Activated T-helper 1 cell treated with anti-CD3 and anti-CD28 coated beads, Interleukin-12 subunit alpha, Interleukin-12 subunit beta, Interleukin-2, Interleukin-4 antibody, amounts not matched to agents 30 ng/mL and 10 ng/mL and 1 ng/mL, durations not matched to agents 14 hours and 24 hours and 36 hours (primary cell): ENCODE measurements around the gene SLC30A7. TPM values are rescaled to one million over a fixed set of nuclear protein-coding genes. Genes with fewer than 3 reads are reported as not detected.

ENCODE experiments used
- DNase-seq: peaks from one replicate; pipeline ENCODE4 v3.0.0; 2021; ENCODE audit warnings: low spot score
- H3K27ac Mint-ChIP-seq: one replicate; pipeline ENCODE4 v1.8.0; 2021; ENCODE audit warnings: mild to moderate bottlenecking, mixed read lengths
- H3K27me3 Mint-ChIP-seq: one replicate; pipeline ENCODE4 v1.8.0; 2022; ENCODE audit warnings: mild to moderate bottlenecking, moderate library complexity, mixed read lengths; ENCODE audit not compliant: insufficient read depth
- H3K36me3 Mint-ChIP-seq: one replicate; pipeline ENCODE4 v1.8.0; 2021; ENCODE audit warnings: low read depth, mixed read lengths
- H3K4me1 Mint-ChIP-seq: one replicate; pipeline ENCODE4 v1.8.0; 2021; ENCODE audit warnings: low read depth, mixed read lengths
- H3K4me3 Mint-ChIP-seq: one replicate; pipeline ENCODE4 v1.8.0; 2021; ENCODE audit warnings: mild to moderate bottlenecking, moderate library complexity, mixed read lengths
- H3K9me3 Mint-ChIP-seq: one replicate; pipeline ENCODE4 v1.8.0; 2021; ENCODE audit warnings: mixed read lengths
- intact Hi-C: fragments of 100-400 bp; cut with micrococcal nuclease; formaldehyde crosslinking; loops from one replicate; pipeline ENCODE4 v1.15.1; 2024
- total RNA-seq: library from RNA; stranded (reverse); gene quantifications from 2 replicates; pipeline ENCODE4 v1.2.3, GENCODE V29; 2022

SLC30A7 gene
- total RNA-seq, 1 donor from 2014 or later = 42.6 TPM

GRCh38 chr1:101026430-101026788 lies 130.5 kb downstream of the SLC30A7 start:
- no peak for DNase-seq
- peaks cover 4% of the 10 kb centered on the region for H3K9me3 Mint-ChIP-seq
- H3K27me3 Mint-ChIP-seq = no peaks in the 10 kb centered on the region
- peaks cover 62% of the 10 kb centered on the region for H3K4me1 Mint-ChIP-seq
- H3K27ac Mint-ChIP-seq = peak overlapping the region; percentile 87
- intact Hi-C loops = loop anchor here (2.0 to 5.0 kb wide), 2 partner anchors 54 to 84 kb away; no protein-coding TSS in a partner anchor
- H3K36me3 Mint-ChIP-seq = peaks cover 32% of the 10 kb centered on the region
- H3K4me3 Mint-ChIP-seq = peak overlapping the region; percentile 93

DNA sequence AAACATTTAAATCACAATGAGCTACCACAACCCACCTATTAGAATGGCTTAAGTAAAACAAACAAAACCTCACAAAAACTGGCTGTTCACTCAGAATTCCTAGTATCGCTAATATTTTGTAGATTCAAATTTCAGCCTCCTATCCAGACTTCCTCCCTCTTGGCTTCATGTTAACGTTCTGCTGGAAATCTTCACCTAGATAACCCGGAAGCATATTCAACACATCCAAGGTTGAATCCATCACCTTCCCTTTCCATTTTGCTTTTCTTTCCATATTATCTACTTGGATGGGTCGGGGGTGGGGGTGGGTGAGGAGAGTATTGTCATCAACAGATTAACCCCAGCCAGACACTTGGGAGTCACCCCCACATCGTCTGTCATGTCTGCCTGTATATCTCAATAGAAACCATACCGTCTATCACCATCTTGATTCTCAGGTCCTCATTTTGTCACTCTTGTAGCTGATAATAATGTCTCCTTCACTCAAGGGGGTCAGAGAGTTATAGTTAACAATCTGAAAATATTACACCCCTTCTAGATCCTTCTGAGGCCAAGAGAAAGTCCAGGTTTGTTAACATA lies 131.4 kb downstream of the SLC30A7 start:
- H3K36me3 Mint-ChIP-seq = peaks cover 29% of the 10 kb centered on the region
- H3K9me3 Mint-ChIP-seq = peaks cover 4% of the 10 kb centered on the region
- DNase-seq = no peak
- intact Hi-C loops = loop anchor here (2.0 to 5.0 kb wide), 2 partner anchors 54 to 85 kb away; no protein-coding TSS in a partner anchor
- H3K27ac Mint-ChIP-seq = peak overlapping the region; percentile 50
- no peaks in the 10 kb centered on the region for H3K27me3 Mint-ChIP-seq
- peak overlapping the region; percentile 93 for H3K4me3 Mint-ChIP-seq
- H3K4me1 Mint-ChIP-seq = peaks cover 62% of the 10 kb centered on the region

DNA sequence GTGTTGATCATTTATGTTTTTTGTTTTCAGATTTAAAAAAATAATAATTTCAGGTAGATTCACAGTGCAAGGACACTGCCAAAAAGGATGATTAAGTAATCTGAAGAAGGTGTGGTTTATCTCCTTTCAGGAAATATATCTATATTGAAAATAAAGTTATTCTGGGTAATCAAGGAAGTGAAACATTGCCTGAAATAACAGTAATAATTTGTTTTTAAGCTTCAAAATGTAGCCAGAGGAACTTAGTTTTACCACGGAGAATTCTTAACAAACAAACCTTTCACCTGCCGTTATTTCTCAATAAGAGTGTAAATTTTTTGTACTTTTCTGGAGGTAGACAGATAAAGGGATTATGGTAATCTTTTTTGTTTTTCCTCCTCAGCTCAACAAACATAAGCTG lies 132.6 kb downstream of the SLC30A7 start:
- intact Hi-C loops = loop anchor here (5.0 kb wide), 1 partner anchor 86 kb away; no protein-coding TSS in a partner anchor
- no peak overlapping the region for H3K4me3 Mint-ChIP-seq

DNA sequence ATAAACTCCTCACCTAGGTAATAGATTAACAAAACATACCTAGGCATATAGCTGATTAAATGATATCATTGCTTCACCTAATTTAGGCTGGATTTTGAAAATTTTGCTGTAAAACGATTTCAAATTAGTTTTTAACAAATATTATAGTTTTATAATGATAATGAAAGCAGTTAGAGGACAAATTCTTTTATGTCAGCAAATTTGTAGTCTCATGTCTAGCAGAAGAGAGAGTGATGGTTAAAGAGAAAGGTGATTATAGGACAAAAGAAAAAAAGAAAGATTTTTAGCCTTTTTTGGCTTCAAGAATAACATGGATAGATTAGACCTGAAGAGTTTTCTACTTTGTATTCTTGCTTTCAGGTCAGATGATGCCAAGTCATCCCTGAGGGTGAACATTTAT lies 133.3 kb downstream of the SLC30A7 start:
- intact Hi-C loops = loop anchor here (5.0 kb wide), 1 partner anchor 87 kb away; no protein-coding TSS in a partner anchor
- Mint-ChIP-seq H3K27ac (no peak overlapping the region), H3K9me3 (peaks cover 8% of the 10 kb centered on the region), H3K36me3 (peaks cover 33% of the 10 kb centered on the region), H3K4me1 (peaks cover 54% of the 10 kb centered on the region), H3K27me3 (no peaks in the 10 kb centered on the region), H3K4me3 (no peak overlapping the region)
- no peak for DNase-seq

More for the DNA sequence above, 132.6 kb downstream of the SLC30A7 start:
- H3K4me1 Mint-ChIP-seq = peaks cover 61% of the 10 kb centered on the region
- no peak overlapping the region for H3K27ac Mint-ChIP-seq
- no peaks in the 10 kb centered on the region for H3K27me3 Mint-ChIP-seq
- peaks cover 8% of the 10 kb centered on the region for H3K9me3 Mint-ChIP-seq
- peaks cover 30% of the 10 kb centered on the region for H3K36me3 Mint-ChIP-seq
- no peak for DNase-seq

- Mint-ChIP-seq H3K27me3 (no peaks in the 10 kb centered on the region), H3K9me3 (peaks cover 8% of the 10 kb centered on the region), H3K4me1 (peaks cover 45% of the 10 kb centered on the region), H3K36me3 (peaks cover 34% of the 10 kb centered on the region), H3K4me3 (no peak overlapping the region), H3K27ac (no peak overlapping the region)
- no peak for DNase-seq
- intact Hi-C loops = no loop called here
Measured at GRCh38 chr1:101030881-101031280, 135.0 kb downstream of the SLC30A7 start.

Other genes with a start within 250 kb of the SLC30A7 start
- 0.10 TPM in 1 of 2 replicates, not detected in the other for gene VCAM1, start 176.3 kb upstream of the SLC30A7 start, total RNA-seq
- 2.6 and 2.7 TPM in 2 replicates for gene EXTL2, start 1.2 kb upstream of the SLC30A7 start, total RNA-seq
- 31.7 and 32.2 TPM in 2 replicates for gene DPH5, start 129.7 kb downstream of the SLC30A7 start, total RNA-seq